Activated CD8-positive, alpha-beta T cell treated with anti-CD3 and anti-CD28 coated beads for 36 hours (primary cell): ENCODE data around the gene CNOT3. TPM values are rescaled to one million over a fixed set of nuclear protein-coding genes. Genes with fewer than 3 reads are reported as not detected.

Source experiments
- ATAC-seq: fragments of 200-7000 bp; cut with Tn5 transposase; one replicate; pipeline ENCODE4 v1.10.0; 2021; ENCODE audit warnings: mild to moderate bottlenecking, moderate library complexity
- CTCF ChIA-PET: fragments of 350-600 bp; sonication (Branson Sonifier 250); formaldehyde crosslinking; loops from one replicate; lab custom pipeline; 2021; ENCODE audit warnings: antibody characterized with exemption; lab: Charles Lee
- POLR2A ChIA-PET: fragments of 350-600 bp; sonication (Branson Sonifier 250); formaldehyde crosslinking; loops from one replicate; lab custom pipeline; 2021; ENCODE audit warnings: antibody characterized with exemption; lab: Charles Lee
- DNase-seq: peaks from one replicate; pipeline ENCODE4 v3.0.0-alpha.2; 2020
- H3K27ac Mint-ChIP-seq: one replicate; pipeline ENCODE4 v1.8.0; 2021; ENCODE audit warnings: mild to moderate bottlenecking, mixed read lengths
- H3K27me3 Mint-ChIP-seq: one replicate; pipeline ENCODE4 v1.8.0; 2021; ENCODE audit warnings: mixed read lengths
- H3K36me3 Mint-ChIP-seq: one replicate; pipeline ENCODE4 v1.8.0; 2021; ENCODE audit warnings: low read depth, mixed read lengths
- H3K4me1 Mint-ChIP-seq: one replicate; pipeline ENCODE4 v1.8.0; 2021; ENCODE audit warnings: low read depth, mixed read lengths
- H3K4me3 Mint-ChIP-seq: one replicate; pipeline ENCODE4 v1.8.0; 2021; ENCODE audit warnings: mild to moderate bottlenecking, moderate library complexity, mixed read lengths
- H3K9me3 Mint-ChIP-seq: one replicate; pipeline ENCODE4 v1.8.0; 2021; ENCODE audit warnings: mixed read lengths
- CTCF ChIP-seq: fragments of 200-600 bp; IDR thresholded peaks from one replicate; pipeline ENCODE4 v1.8.0; 2022; ENCODE audit warnings: antibody characterized with exemption, mild to moderate bottlenecking
- intact Hi-C: fragments of 100-400 bp; cut with micrococcal nuclease; formaldehyde crosslinking; loops from one replicate; pipeline ENCODE4 v1.10.0; 2022
- total RNA-seq, 2 experiments: library from RNA; stranded (reverse); gene quantifications; one replicate each; pipeline ENCODE4 v1.2.3, GENCODE V29; 2021

The CNOT3 gene
- total RNA-seq, 2 experiments from 2014 or later, result 48.8 to 50.7 TPM

GRCh38 chr19:54123682-54124081, 13.9 kb upstream of the CNOT3 start:
- no peaks in the 10 kb centered on the region for H3K27me3 Mint-ChIP-seq
- H3K36me3 Mint-ChIP-seq, result peaks cover 40% of the 10 kb centered on the region
- ChIA-PET POLR2A (interaction anchor here (1.4 kb wide), 1 partner anchor 9 kb away, joined by 8 read pairs; the partner anchor contains the start of genes PRPF31 and TFPT), CTCF (no interaction called here)
- no peaks in the 10 kb centered on the region for H3K9me3 Mint-ChIP-seq
- no peak overlapping the region for H3K4me3 Mint-ChIP-seq
- H3K4me1 Mint-ChIP-seq, result no peaks in the 10 kb centered on the region
- intact Hi-C loops, result no loop called here
- no peak overlapping the region for H3K27ac Mint-ChIP-seq
- TF ChIP-seq CTCF, result no peak
- DNase-seq (no peak), ATAC-seq (no peak)

GRCh38 chr19:54124393-54124792, 13.2 kb upstream of the CNOT3 start:
- H3K27me3 Mint-ChIP-seq, result no peaks in the 10 kb centered on the region
- H3K4me3 Mint-ChIP-seq, result no peak overlapping the region
- intact Hi-C loops, result no loop called here
- ChIA-PET CTCF (no interaction called here), POLR2A (interaction anchor here (1.4 kb wide), 1 partner anchor 10 kb away, joined by 8 read pairs; the partner anchor contains the start of genes PRPF31 and TFPT)
- H3K36me3 Mint-ChIP-seq, result peaks cover 40% of the 10 kb centered on the region
- TF ChIP-seq CTCF, result no peak
- no peaks in the 10 kb centered on the region for H3K9me3 Mint-ChIP-seq
- ATAC-seq (no peak), DNase-seq (no peak)
- H3K4me1 Mint-ChIP-seq, result no peaks in the 10 kb centered on the region
- H3K27ac Mint-ChIP-seq, result no peak overlapping the region

GRCh38 chr19:54125713-54126112, 11.8 kb upstream of the CNOT3 start:
- Mint-ChIP-seq H3K27ac (no peak overlapping the region), H3K4me1 (no peaks in the 10 kb centered on the region), H3K36me3 (peaks cover 32% of the 10 kb centered on the region), H3K9me3 (no peaks in the 10 kb centered on the region), H3K27me3 (no peaks in the 10 kb centered on the region), H3K4me3 (no peak overlapping the region)
- DNase-seq, result no peak
- intact Hi-C loops, result no loop called here
- TF ChIP-seq CTCF, result no peak
- CTCF ChIA-PET, result no interaction called here
- POLR2A ChIA-PET, result no interaction called here
- no peak for ATAC-seq

GRCh38 chr19:54127688-54128440, 9.7 kb upstream of the CNOT3 start:
- DNase-seq, result no peak
- Mint-ChIP-seq H3K9me3 (no peaks in the 10 kb centered on the region), H3K36me3 (peaks cover 29% of the 10 kb centered on the region), H3K27ac (no peak overlapping the region), H3K27me3 (no peaks in the 10 kb centered on the region), H3K4me1 (no peaks in the 10 kb centered on the region), H3K4me3 (no peak overlapping the region)
- ChIA-PET POLR2A (interaction anchor here (0.6 to 1.7 kb wide), 2 partner anchors 12 to 1275 kb away, joined by 3 to 9 read pairs; partner anchors contain the start of genes PRPF31 and TFPT), CTCF (no interaction called here)
- TF ChIP-seq CTCF, result no peak
- no peak for ATAC-seq
- intact Hi-C loops, result no loop called here

- ChIA-PET CTCF (no interaction called here), POLR2A (no interaction called here)
- intact Hi-C loops, result no loop called here
- ATAC-seq (no peak), DNase-seq (no peak)
- Mint-ChIP-seq H3K27ac (no peak overlapping the region), H3K27me3 (no peaks in the 10 kb centered on the region), H3K4me1 (no peaks in the 10 kb centered on the region), H3K4me3 (no peak overlapping the region), H3K9me3 (no peaks in the 10 kb centered on the region), H3K36me3 (peaks cover 27% of the 10 kb centered on the region)
- no peak for TF ChIP-seq CTCF
These were observed 9.2 kb upstream of the CNOT3 start for GRCh38 chr19:54128441-54128725.
